ENCODE results near the gene FOXN3.
"Not testable (repeated sequence)": the region's sequence is repeated elsewhere in the genome, so short reads cannot be mapped to it uniquely, and the experiment has no call there.

The FOXN3 gene

DNA sequence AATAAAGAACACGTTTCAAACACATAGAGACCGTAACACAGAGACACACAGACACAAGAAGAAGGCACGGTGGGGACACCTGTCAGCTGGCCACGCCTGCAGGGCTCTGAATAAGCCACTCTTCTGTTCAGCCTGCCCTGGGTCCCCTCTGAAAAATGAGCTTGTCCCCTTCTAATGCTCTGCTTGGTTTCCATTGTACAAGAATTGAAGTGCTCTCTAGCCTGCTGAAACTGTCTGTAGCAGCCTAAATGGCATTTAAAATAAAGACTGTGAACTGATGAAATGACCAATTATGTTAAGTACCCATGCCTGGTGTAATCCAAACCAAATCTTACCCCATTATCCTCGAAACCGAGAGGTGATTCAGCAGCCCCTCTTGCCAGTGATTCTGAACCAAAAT lies 139.8 kb downstream of the FOXN3 start:
- no peak for DNase-seq (ENCODE audit: low read depth)

DNA sequence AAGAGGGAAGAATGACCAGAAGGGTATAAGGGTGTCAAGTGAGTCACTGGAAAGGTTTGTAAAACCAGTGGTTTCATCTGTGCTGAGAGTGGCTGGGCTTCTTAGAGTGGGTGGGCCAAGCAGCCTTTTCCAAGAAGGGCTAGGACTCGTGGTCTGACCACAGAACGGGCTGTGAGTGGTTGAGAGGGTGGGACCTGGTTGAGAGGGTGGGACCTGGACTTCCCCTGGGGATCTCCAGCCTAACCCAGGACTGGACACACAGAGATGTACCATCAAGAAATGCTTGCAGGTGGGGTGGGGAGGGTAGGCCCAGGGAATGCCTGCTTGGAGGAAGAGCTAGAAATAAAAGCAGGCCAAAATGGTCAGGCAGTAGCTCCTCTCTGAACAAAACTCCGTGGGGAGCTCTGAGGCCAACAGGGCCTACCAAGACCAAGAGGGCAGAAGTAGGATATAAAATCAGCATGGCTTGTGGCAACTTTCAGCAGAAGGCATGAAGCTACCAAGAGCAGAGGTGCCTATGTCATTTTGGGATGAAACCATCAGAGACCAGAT lies 140.5 kb downstream of the FOXN3 start:
- DNase-seq (ENCODE audit: low read depth): no peak

DNA sequence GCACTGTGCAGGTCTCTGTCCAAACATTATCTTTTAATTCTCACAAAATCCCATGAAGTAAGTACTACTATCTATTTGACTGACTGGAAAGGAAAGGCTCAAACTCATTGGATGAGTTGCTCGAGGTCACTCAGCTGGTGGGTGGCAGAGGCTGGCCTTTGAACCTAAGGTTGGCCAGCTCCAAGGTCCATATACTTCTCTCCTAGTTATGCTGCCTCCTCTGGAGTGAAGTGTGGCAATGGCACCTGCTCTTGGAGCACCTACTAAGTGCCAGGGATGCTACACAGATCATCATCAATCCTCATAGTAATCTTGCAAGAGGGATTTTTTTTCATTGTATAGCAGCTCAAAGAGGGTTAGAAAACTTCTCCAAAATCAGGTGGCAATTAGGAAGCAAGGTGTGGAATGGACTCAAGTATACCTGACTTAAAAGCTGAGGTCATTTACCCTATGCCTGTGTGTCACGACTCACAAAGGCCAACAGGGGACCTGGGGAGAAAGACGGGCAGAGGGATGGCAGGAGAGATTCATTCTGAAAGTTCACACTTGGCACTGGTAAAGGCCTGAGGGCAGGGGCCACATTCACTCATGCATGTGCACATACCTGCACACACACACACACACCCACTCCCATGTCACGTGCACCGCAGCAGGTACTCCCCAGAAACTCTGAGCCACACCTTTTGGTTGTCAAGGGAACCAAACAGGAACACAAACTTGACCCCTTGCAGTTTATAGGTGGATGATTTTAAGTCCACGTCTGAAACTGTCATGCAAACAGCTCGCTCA lies 146.4 kb downstream of the FOXN3 start:
- no peak for DNase-seq (ENCODE audit: low read depth)

- DNase-seq (ENCODE audit: low read depth): no peak
Observed at GRCh38 chr14:89269404-89269803, 147.6 kb downstream of the FOXN3 start.

- no peak for DNase-seq (ENCODE audit: low read depth)
Observed at GRCh38 chr14:89268514-89268913, 148.5 kb downstream of the FOXN3 start.

DNA sequence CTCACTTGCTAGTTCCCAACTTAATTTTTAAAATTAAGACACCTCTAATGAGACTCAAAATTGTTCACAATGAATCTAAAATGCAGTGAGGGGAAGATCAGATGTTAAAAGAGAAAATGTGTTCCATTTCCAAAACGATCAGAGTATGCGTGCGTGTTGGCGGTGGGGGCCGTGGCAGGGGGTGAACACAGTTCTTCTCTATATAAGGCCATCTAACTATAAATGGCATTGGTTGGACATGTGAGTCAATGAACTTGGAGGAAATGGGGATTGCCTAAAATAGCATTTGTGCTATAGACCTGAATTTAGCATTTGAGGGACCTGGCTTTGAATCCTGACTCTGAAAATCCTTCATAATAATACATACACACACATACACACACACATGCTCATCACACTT lies 149.4 kb downstream of the FOXN3 start:
- DNase-seq (ENCODE audit: low read depth): no peak

- DNase-seq (ENCODE audit: low read depth): no peak
Observed at GRCh38 chr14:89267163-89267562, 149.9 kb downstream of the FOXN3 start.

- DNase-seq (ENCODE audit: low read depth): no peak
Observed at GRCh38 chr14:89266754-89267153, 150.3 kb downstream of the FOXN3 start.

- DNase-seq (ENCODE audit: low read depth): no peak
Observed at GRCh38 chr14:89265234-89265633, 151.8 kb downstream of the FOXN3 start.

- DNase-seq (ENCODE audit: low read depth): no peak
Observed at GRCh38 chr14:89264196-89264800, 152.7 kb downstream of the FOXN3 start.

DNA sequence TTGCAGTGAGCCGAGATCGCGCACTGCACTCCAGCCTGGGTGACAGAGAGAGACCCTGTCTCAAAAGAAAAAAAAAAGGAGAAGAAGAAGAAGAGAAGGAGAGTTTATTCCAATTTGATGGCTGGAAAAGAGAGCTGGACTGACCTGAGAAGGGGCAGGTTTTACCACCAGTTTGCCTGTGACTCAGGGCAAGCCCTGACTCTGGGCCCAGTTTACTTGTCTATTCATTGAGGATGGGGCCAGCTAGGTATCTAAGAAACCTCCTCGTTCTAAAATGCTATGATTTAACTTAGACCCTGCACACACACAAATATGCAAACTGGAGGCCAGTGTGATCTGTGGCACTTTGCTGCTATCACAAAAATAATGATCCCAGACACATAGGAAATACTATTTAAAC lies 155.0 kb downstream of the FOXN3 start:
- DNase-seq (ENCODE audit: low read depth): no peak

DNA sequence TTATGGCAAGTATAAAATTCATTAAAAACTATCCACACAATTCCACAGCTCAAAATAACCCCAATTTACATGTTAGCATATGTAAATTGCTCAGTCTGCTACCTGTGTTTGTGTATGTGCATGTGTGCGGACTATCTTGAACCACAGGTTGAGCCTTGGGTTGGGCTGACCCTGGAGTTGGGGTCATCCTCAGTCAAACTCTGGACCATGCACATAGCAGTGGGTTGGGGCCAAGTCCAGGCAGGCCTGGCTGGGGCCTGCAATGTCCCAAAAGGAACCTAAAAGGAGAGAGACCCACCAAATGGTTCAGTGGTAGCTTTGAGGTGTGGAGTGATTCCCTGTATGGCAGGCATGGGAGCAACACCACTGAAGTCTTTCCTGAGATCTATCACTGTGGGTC lies 156.1 kb downstream of the FOXN3 start:
- no peak for DNase-seq (ENCODE audit: low read depth)

DNA sequence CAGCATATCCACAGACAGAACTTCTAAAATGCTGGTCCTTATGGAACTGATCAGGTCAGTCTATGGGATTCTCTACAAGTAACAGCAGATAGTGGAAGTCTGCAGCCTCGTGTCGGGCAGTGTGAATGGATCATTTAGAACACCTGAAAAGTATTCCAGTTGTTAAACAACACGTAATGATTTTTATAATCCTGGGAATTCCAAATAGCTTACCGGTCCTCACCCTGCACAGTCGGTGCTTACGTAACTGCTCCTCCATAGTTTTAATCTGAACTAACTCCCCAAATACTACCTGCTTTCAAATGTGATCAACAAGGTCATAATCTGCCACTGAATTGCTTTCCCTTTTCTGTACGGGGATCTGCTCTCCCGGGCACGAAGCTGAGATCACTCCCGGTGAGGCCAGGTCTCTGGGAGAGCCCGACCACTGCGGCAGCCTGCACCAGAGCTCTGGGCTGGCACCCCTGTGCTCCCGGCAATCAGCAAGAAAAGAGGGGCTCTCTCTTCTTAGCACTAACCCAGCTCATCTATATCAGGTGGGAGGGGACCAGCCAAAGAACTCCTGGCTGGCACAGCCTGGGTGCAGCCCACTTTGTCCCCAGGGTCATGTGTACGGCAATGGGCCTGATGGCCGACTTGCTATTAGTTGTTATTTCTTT lies 157.0 kb downstream of the FOXN3 start:
- no peak for DNase-seq (ENCODE audit: low read depth)

DNA sequence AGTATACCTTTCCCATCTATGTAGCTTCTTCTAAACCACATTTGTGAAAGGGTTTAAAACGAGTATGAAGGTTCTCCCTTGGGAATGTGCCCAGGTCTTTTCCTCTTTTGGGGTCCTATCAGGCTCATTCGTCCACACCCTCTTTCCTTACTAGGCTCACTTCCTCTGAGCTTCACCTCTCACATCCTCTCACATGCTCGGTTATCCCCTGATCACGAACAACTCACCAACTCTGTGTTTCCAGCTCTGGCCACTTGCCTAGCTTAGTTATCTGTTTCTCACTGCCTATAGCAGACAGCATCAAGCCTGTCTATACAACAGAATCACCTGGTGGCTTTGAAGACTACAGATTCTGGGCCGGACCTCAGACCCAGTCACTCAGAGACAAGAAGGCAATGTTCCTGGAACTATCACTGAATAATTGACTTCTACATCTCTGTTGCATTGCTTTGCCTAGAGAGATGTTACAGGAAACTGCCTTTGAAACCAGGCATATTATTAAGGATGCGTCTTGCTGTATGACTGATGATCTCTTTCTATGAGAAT lies 158.2 kb downstream of the FOXN3 start:
- no peak for DNase-seq (ENCODE audit: low read depth)

- DNase-seq (ENCODE audit: low read depth): no peak
Observed at GRCh38 chr14:89256951-89257350, 160.1 kb downstream of the FOXN3 start.

DNA sequence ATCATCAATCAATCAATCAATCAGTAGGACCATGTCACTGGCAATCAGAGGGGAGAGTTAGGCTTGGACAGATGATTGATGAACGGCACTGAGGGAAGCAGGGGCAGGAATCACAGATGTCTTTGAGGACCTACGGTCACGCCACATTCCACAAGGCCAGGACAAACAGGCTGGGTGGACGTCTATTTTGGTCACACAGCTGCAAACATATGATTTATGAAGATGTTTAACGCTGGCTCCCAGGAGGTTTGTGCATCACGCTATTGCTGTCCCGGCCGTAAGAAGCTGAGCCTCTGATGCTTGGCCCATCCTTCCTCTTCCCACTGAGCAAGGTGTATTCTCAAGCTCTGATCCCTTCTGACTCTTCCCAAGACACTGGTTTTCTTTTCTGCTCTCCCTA lies 160.8 kb downstream of the FOXN3 start:
- DNase-seq (ENCODE audit: low read depth): no peak

- DNase-seq (ENCODE audit: low read depth): no peak
Observed at GRCh38 chr14:89255852-89256251, 161.2 kb downstream of the FOXN3 start.

DNA sequence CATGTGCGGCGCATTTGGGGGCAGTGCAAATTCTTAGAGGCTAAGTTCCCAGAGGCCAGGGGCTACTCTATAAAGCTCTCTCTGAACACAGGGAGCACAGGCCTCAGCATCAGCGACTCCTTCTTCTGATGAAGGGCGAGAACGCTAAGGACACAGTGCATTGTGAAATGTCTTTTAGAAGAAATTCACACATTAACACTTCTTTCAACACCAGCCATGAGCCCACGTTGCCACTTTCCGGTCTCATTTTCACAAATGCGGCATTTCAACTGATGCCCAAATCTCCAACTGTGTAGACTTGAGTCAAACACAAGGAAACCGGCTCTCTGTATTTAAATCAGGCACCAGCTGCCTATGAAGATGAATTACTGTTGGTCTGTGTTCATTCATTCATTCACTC lies 162.0 kb downstream of the FOXN3 start:
- no peak for DNase-seq (ENCODE audit: low read depth)

DNA sequence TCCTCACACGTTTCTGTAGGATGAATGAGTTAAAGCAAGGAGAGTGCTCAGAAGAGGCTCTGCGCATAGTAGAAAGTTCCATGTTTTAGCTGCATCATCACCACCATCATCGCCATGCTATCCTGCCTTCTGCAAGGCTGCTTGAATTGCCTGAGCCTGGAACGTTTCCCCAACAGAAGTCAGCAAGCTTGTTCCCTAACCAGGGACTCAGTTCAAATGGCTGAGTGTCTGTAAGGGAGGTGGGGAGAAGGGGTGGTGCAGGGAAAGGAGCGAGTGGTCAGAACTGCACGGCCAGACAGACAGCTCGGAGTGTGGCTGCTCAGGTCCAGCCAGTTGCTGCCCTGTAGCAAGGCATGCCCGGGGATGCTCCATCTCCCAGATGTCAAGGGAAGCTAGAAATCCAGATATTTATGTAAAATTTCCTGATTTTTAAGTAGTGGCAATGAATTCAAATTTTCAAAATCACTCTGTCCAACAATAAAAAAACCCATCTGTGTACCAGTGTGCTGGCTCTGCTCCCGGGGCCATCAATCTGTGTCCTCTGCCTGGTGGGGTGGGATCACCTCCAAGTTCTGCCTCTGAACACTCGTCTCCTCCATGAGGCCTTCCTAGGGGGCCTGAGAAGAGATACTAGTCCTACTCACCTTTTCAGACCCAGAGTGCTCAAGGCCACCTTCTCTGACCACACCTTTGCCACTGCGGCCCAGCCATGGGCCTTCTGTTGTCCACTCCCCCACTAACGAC lies 162.7 kb downstream of the FOXN3 start:
- DNase-seq (ENCODE audit: low read depth): no peak

GRCh38 chr14:89252887-89253532 lies 164.0 kb downstream of the FOXN3 start:
- DNase-seq (ENCODE audit: low read depth): no peak

- no peak for DNase-seq (ENCODE audit: low read depth)
Observed at GRCh38 chr14:89251061-89251460, 166.0 kb downstream of the FOXN3 start.

GRCh38 chr14:89250655-89250975 lies 166.4 kb downstream of the FOXN3 start:
- not testable (repeated sequence) for DNase-seq (ENCODE audit: low read depth)
